Prostate gland (tissue), 2 donors: ENCODE data around the gene C2CD4D. TPM values are rescaled to one million over a fixed set of nuclear protein-coding genes. Genes with fewer than 3 reads are reported as not detected.
"Not testable (repeated sequence)": the region's sequence is repeated elsewhere in the genome, so short reads cannot be mapped to it uniquely, and the experiment has no call there.

Experiments
- DNase-seq: peaks from one replicate; pipeline ENCODE4 v3.0.0-alpha.2; 2019; ENCODE audit warnings: low spot score
- H3K27ac ChIP-seq, 2 donors: fragments of 200-600 bp; sonication (generic); 2 replicates each; pipeline ENCODE4 v1.5.1; 2017 to 2019
- H3K27me3 ChIP-seq: fragments of 200-600 bp; sonication (generic); replicated peaks from 2 replicates; pipeline ENCODE4 v1.5.1; 2019; ENCODE audit not compliant: insufficient read depth
- H3K36me3 ChIP-seq, 2 donors: fragments of 200-600 bp; sonication (generic); 1 replicate in 1 of 2; 2 replicates in 1 of 2; pipeline versions ENCODE4 v1.5.1 to v1.8.1; 2017 to 2019
- H3K4me1 ChIP-seq: fragments of 200-600 bp; sonication (generic); replicated peaks from 2 replicates; pipeline ENCODE4 v1.5.1; 2019
- H3K4me3 ChIP-seq, 2 donors: fragments of 200-600 bp; sonication (generic); 2 replicates each; pipeline ENCODE4 v1.5.1; 2017 to 2019
- H3K9me3 ChIP-seq: fragments of 200-600 bp; sonication (generic); 2 replicates; pipeline ENCODE4 v1.5.1; 2017
- POLR2A ChIP-seq: fragments of 450-650 bp; IDR thresholded peaks from one replicate; pipeline ENCODE4 v1.6.1; 2016; ENCODE audit warnings: antibody characterized with exemption, mild to moderate bottlenecking
- POLR2AphosphoS5 ChIP-seq: sonication (generic); formaldehyde crosslinking; IDR thresholded peaks from one replicate; pipeline ENCODE4 v1.6.1; 2017; ENCODE audit warnings: antibody characterized with exemption
- WGBS: methylation state at CpG from one replicate; pipeline ENCODE4 v1.1.5; 2018; 5-methylcytosine and 5-hydroxymethylcytosine counted together
- intact Hi-C: fragments of 100-400 bp; cut with DNase I; formaldehyde crosslinking; loops from one replicate; pipeline ENCODE4 v1.14.2; 2022
- total RNA-seq, 2 donors: library from RNA; depleted of rRNA; stranded (reverse); fragments of >200 nt; gene quantifications; one replicate each; pipeline ENCODE4 v1.1.0, GENCODE V29; 2016
- TF ChIP-seq, protein P1 (sequence below), 4 experiments: fragments of 200-600 bp in 2 of 4; fragments of 450-650 bp in 2 of 4; sonication (generic) in 2 of 4; IDR thresholded peaks; 1 replicate in 3 of 4; 2 replicates in 1 of 4; pipeline ENCODE4 v1.5.1; 2016 to 2019; ENCODE audit warnings: antibody characterized with exemption in 4 of 4, mild to moderate bottlenecking in 2 of 4, moderate library complexity in 2 of 4

Gene C2CD4D
- 1 to 10 TPM; 2.0 to 2.8 TPM for total RNA-seq

DNA sequence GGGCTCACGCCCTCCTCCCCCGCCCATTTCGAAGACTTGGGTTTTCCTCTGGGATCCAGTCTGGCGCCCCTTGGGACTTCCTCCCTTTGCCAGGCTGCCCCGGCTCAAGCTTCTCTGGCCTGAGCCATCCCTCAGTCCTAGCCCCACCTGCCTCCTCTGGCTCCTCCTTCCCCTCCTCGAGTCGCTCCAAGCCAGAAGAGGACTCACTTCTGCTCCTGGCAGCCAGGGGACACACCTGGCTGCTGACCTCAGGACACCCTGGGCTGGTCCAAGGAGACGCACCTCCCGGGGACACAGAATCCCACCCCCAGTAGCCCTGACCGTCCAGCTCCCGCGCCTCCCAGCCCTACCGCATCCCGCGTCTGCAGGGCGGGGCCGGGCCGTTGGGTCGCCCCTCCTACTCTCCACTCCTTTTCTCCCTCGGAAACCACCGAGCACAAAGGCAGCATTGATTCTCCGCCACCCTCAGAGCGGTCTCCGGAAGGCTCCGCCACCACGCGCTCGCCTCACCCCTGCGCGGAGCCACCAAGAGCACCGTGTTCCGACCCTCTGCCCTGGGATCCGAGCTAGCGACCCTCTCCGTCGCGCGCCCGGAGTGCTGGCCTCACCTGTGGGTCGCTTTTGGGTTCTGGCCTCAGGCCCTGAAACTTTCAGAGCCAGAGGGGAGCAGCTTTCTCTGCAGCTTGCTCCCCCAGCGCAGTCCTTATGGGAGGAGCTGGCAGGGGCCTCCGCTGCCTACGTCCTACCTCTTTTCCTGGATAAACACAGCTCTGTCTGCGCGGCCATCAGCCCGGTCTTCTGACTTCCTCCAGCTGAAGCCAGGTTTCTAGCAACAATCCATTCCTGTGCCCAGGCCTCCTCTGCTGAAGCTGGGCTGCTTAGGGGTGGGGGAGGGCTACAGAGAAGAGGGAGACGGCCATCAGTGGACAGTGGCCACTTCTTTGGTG is at the start of gene C2CD4D:
Gene C2CD4D, minus strand, starts transcription at position 364 of the 947 bp plus-strand sequence. CDS start 831 bp downstream, outside the sequence.
- peak; percentile 79 for DNase-seq
- Histone ChIP-seq H3K27ac (peak within 1 kb of the TSS; percentile 93 to 95), H3K36me3 (no peaks in the 10 kb centered on the region), H3K4me3 (peak within 1 kb of the TSS; percentile 39 to 47), H3K9me3 (no peaks in the 10 kb centered on the region), H3K4me1 (peaks cover 19% of the 10 kb centered on the region), H3K27me3 (no peaks in the 10 kb centered on the region)
- WGBS: 7% methylated on average over 46 of the region's 47 CpGs
- TF ChIP-seq, protein P1, sequence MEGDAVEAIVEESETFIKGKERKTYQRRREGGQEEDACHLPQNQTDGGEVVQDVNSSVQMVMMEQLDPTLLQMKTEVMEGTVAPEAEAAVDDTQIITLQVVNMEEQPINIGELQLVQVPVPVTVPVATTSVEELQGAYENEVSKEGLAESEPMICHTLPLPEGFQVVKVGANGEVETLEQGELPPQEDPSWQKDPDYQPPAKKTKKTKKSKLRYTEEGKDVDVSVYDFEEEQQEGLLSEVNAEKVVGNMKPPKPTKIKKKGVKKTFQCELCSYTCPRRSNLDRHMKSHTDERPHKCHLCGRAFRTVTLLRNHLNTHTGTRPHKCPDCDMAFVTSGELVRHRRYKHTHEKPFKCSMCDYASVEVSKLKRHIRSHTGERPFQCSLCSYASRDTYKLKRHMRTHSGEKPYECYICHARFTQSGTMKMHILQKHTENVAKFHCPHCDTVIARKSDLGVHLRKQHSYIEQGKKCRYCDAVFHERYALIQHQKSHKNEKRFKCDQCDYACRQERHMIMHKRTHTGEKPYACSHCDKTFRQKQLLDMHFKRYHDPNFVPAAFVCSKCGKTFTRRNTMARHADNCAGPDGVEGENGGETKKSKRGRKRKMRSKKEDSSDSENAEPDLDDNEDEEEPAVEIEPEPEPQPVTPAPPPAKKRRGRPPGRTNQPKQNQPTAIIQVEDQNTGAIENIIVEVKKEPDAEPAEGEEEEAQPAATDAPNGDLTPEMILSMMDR (IDR thresholded peaks at IDR 0.05): peak in 2 of 4 experiments; percentile 44 to 60
- TF ChIP-seq POLR2AphosphoS5 (peak; percentile 89), POLR2A (peak; percentile 94)
- intact Hi-C loops: no loop called here

DNA sequence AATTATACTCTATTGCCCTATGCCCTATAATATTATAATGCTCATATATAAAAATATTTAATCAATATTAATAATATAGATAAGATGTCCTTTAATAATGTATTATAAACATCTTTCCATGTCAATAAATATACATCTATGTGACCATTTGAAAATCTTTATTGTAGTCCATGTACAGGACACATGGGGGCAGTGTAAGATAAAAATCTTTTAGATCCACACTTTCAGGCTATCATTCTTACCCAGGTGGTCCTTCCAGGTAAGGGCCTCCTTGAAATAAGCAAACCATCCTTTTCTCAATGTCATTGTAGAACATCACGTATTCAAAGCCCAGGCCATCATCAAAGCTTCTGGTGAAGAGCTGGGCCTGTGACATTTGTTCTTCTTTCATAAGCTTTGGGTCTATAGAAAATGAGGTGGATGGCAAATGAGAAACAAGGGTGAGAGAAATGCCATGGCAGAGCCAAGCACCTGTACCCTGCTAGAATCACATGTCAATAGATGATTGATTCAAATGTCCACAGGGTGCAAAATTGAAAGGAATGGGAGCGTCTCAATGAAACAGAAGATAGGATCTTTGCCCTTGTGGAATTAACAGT is 49.5 kb upstream of the C2CD4D start:
- WGBS: 83% methylated on average over 2 of the region's 2 CpGs
- Histone ChIP-seq H3K27me3 (no peaks in the 10 kb centered on the region), H3K4me3 (no peak overlapping the region), H3K4me1 (no peaks in the 10 kb centered on the region), H3K27ac (no peak overlapping the region), H3K36me3 (no peaks in the 10 kb centered on the region), H3K9me3 (no peaks in the 10 kb centered on the region)
- intact Hi-C loops: no loop called here
- no peak for TF ChIP-seq POLR2AphosphoS5
- TF ChIP-seq, protein P1 (IDR thresholded peaks at IDR 0.05): peak in 2 of 4 experiments; percentile 16 to 28
- no peak for TF ChIP-seq POLR2A
- DNase-seq: no peak

DNA sequence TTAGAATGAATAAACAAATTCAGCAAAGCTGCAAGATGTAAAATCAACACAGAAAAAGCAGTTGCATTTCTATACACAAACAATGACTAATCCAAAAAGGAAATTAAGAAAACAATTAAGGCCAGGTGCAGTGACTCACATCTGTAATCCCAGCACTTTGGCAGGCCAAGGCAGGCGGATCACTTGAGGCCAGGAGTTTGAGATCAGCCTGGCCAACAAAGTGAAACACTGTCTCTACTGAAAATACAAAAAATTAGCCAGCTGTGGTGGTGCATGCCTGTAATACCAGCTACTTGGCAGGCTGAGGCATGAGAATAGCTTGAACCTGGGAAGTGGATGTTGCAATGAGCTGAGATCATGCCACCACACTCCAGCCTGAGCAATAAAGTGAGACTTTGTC is 47.4 kb upstream of the C2CD4D start:
- H3K36me3 ChIP-seq: no peaks in the 10 kb centered on the region
- TF ChIP-seq POLR2AphosphoS5 (no peak), POLR2A (no peak)
- TF ChIP-seq, protein P1 (IDR thresholded peaks at IDR 0.05): no peak
- no peak overlapping the region for H3K4me3 ChIP-seq
- H3K9me3 ChIP-seq: no peaks in the 10 kb centered on the region
- no peak overlapping the region for H3K27ac ChIP-seq
- no peak for DNase-seq
- no peaks in the 10 kb centered on the region for H3K4me1 ChIP-seq
- WGBS: 91% methylated on average over 1 of the region's 1 CpG
- H3K27me3 ChIP-seq: no peaks in the 10 kb centered on the region
- intact Hi-C loops: no loop called here

DNA sequence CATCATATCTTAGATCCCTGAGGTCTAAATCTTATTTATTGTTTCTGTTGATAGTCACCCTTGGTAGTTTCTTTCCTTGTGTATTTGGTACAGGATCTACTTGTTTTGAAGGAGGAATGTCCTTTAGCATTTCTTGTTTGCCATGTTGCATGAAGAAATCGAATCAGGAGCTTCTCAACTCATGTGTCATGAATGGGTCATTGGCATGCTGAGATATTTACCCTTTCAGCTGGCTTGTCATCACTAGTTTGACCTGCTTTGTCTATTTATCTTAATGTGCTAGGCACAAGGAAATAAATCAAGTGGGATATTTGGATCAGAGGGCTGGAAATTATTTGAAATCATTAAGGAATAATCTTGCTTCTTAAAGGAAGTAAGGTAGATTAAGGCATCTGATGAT is 45.9 kb upstream of the C2CD4D start:
- no peaks in the 10 kb centered on the region for H3K4me1 ChIP-seq
- intact Hi-C loops: no loop called here
- DNase-seq: no peak
- no peaks in the 10 kb centered on the region for H3K27me3 ChIP-seq
- TF ChIP-seq POLR2AphosphoS5 (no peak), POLR2A (no peak)
- TF ChIP-seq, protein P1 (IDR thresholded peaks at IDR 0.05): no peak
- H3K27ac ChIP-seq: no peak overlapping the region
- no peaks in the 10 kb centered on the region for H3K9me3 ChIP-seq
- WGBS: 31% methylated on average over 1 of the region's 1 CpG
- H3K4me3 ChIP-seq: no peak overlapping the region
- H3K36me3 ChIP-seq: no peaks in the 10 kb centered on the region

DNA sequence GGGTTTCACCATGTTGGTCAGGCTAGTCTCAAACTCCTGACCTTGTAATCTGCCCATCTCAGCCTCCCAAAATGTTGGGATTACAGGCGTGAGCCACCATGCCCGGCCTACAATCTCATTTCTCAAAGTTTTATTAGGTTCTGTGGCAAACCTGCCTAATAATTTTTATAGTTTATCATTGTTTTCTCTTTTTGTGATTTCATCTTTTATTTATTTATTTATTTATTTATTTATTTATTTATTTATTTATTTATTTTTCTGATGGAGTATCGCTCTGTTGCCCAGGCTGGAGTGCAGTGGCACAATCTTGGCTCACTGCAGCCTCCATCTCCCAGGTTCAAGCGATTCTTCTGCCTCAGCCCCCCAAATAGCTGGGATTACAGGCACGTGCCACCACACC is 45.3 kb upstream of the C2CD4D start:
- H3K4me1 ChIP-seq, DNase-seq, H3K4me3 ChIP-seq, H3K36me3 ChIP-seq, intact Hi-C loops, H3K27ac ChIP-seq, H3K9me3 ChIP-seq, H3K27me3 ChIP-seq: not testable (repeated sequence)
- WGBS: 97% methylated on average over 5 of the region's 5 CpGs

DNA sequence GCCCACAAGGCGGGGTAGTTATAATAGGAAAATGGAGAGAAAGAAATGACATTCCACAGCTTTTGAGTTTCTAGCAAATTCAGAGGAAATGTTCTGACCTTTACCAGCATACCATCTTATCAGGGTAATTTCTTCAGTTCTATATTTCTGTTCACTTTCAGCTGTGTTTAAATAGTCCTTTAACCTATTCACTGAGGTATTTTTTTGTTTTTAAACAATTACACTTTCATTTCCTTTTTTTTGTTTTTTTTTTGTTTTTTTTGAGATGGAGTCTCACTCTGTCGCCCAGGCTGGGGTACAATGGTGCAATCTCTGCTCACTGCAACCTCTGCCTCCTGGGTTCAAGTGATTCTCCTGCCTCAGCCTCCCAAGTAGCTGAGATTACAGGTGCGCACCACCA is 44.8 kb upstream of the C2CD4D start:
- H3K4me3 ChIP-seq, intact Hi-C loops, H3K27ac ChIP-seq, H3K27me3 ChIP-seq, H3K9me3 ChIP-seq, DNase-seq, H3K36me3 ChIP-seq, H3K4me1 ChIP-seq: not testable (repeated sequence)
- 98% methylated on average over 3 of the region's 3 CpGs for WGBS

DNA sequence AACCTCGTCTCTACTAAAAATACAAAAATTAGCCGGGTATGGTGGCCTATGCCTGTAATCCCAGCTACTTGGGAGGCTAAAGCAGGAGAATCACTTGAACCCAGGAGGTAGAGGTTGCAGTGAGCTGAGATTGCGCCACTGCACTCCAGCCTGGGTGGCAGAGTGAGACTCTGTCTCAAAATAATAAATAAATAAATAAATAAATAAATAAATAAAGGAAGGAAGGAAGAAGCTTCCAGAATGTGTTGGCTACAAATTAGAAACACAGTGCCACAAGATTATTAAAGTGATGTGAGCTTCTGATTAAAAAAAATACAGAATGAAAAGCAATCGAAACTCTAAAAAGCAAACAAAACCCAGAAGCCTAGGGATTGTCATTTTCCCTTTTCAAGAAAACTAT is 44.3 kb upstream of the C2CD4D start:
- H3K4me3 ChIP-seq, H3K27me3 ChIP-seq, H3K4me1 ChIP-seq, H3K36me3 ChIP-seq, H3K27ac ChIP-seq, DNase-seq, H3K9me3 ChIP-seq, intact Hi-C loops: not testable (repeated sequence)
- WGBS: over 99% methylated on average over 4 of the region's 4 CpGs

DNA sequence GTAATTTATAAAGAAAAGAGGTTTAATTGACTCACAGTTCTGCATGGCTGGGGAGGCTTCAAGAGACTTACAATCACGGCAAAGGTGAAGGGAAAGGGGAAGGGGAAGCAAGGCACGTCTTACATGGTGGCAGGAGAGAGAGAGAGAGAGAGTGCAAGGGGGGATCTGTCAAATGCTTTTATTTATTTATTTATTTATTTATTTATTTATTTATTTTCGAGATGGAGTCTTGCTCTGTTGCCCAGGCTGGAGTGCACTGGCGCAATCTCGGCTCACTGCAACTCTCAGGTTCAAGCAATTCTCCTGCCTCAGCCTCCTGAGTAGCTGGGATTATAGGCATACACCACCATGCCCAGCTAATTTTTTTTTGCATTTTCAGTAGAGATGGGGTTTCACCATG is 43.3 kb upstream of the C2CD4D start:
- intact Hi-C loops: not testable (repeated sequence)
- WGBS: 94% methylated on average over 5 of the region's 5 CpGs

More for the DNA sequence above, 43.3 kb upstream of the C2CD4D start:
- H3K36me3 ChIP-seq, H3K27me3 ChIP-seq, H3K9me3 ChIP-seq, DNase-seq, H3K27ac ChIP-seq, H3K4me3 ChIP-seq, H3K4me1 ChIP-seq: not testable (repeated sequence)
